NCI-H774 (cell line): ENCODE data around the gene OVCH1.
A peak's percentile ranks its signal among the peaks of the same experiment; 100 is the strongest.

Source experiments
- DNase-seq: peaks from one replicate; lab custom pipeline; 2025; lab: John Stamatoyannopoulos, UW

OVCH1 gene

GRCh38 chr12:29497588-29497987 is at the start of gene OVCH1:
TSS of gene OVCH1 (minus strand) at chr12:29497686. CDS start at chr12:29497686, 0 bp downstream.
- DNase-seq = no peak

- no peak for DNase-seq
Measured at GRCh38 chr12:29547151-29547632, 49.7 kb upstream of the OVCH1 start.

GRCh38 chr12:29546000-29546399 is 48.5 kb upstream of the OVCH1 start:
- no peak for DNase-seq

- no peak for DNase-seq
Measured at GRCh38 chr12:29545102-29545467, 47.6 kb upstream of the OVCH1 start.

- no peak for DNase-seq
Measured at GRCh38 chr12:29544428-29545101, 47.1 kb upstream of the OVCH1 start.

- no peak for DNase-seq
Measured at GRCh38 chr12:29543036-29543435, 45.5 kb upstream of the OVCH1 start.

GRCh38 chr12:29537298-29537697 is 39.8 kb upstream of the OVCH1 start:
- DNase-seq = no peak

GRCh38 chr12:29534935-29535334 is 37.4 kb upstream of the OVCH1 start:
- DNase-seq = no peak

GRCh38 chr12:29533815-29534489 is 36.5 kb upstream of the OVCH1 start:
- DNase-seq = no peak

- no peak for DNase-seq
Measured at GRCh38 chr12:29531471-29531870, 34.0 kb upstream of the OVCH1 start.

GRCh38 chr12:29530436-29530835 is 33.0 kb upstream of the OVCH1 start:
- DNase-seq = no peak

GRCh38 chr12:29528161-29528560 is 30.7 kb upstream of the OVCH1 start:
- DNase-seq = no peak

- DNase-seq = no peak
Measured at GRCh38 chr12:29521951-29522350, 24.5 kb upstream of the OVCH1 start.

- peak; percentile 38 for DNase-seq
Measured at GRCh38 chr12:29519585-29520182, 22.2 kb upstream of the OVCH1 start.

- DNase-seq = no peak
Measured at GRCh38 chr12:29518407-29518806, 20.9 kb upstream of the OVCH1 start.

GRCh38 chr12:29517264-29517663 is 19.8 kb upstream of the OVCH1 start:
- no peak for DNase-seq

- no peak for DNase-seq
Measured at GRCh38 chr12:29516431-29516875, 19.0 kb upstream of the OVCH1 start.

GRCh38 chr12:29510591-29511185 is 13.2 kb upstream of the OVCH1 start:
- no peak for DNase-seq

- no peak for DNase-seq
Measured at GRCh38 chr12:29509503-29509902, 12.0 kb upstream of the OVCH1 start.

- no peak for DNase-seq
Measured at GRCh38 chr12:29508949-29509348, 11.5 kb upstream of the OVCH1 start.

- DNase-seq = no peak
Measured at GRCh38 chr12:29505122-29505521, 7.6 kb upstream of the OVCH1 start.

GRCh38 chr12:29503283-29503682 is 5.8 kb upstream of the OVCH1 start:
- DNase-seq = no peak

- no peak for DNase-seq
Measured at GRCh38 chr12:29499235-29499634, 1.7 kb upstream of the OVCH1 start.
